Dendritic cell treated with granulocyte-macrophage colony-stimulating factor and Interleukin-4, amounts not matched to agents 40 ng/mL and 50 ng/mL, for 4 days (primary cell): ENCODE data around the gene ADAMTS10.

Experiments used
- H3K27ac Mint-ChIP-seq: one replicate; pipeline ENCODE4 v1.8.0; 2022; ENCODE audit warnings: mild to moderate bottlenecking, mixed read lengths
- H3K27me3 Mint-ChIP-seq: one replicate; pipeline ENCODE4 v1.8.0; 2022; ENCODE audit warnings: mild to moderate bottlenecking, mixed read lengths
- H3K36me3 Mint-ChIP-seq: one replicate; pipeline ENCODE4 v1.8.0; 2022; ENCODE audit warnings: low read depth, mixed read lengths
- H3K4me1 Mint-ChIP-seq: one replicate; pipeline ENCODE4 v1.8.0; 2022; ENCODE audit warnings: low read depth, mixed read lengths
- H3K4me3 Mint-ChIP-seq: one replicate; pipeline ENCODE4 v1.8.0; 2022; ENCODE audit warnings: mild to moderate bottlenecking, moderate library complexity, mixed read lengths
- H3K9me3 Mint-ChIP-seq: one replicate; pipeline ENCODE4 v1.8.0; 2022; ENCODE audit warnings: mixed read lengths
- intact Hi-C: fragments of 100-400 bp; cut with micrococcal nuclease; formaldehyde crosslinking; loops from one replicate; pipeline ENCODE4 v1.15.0; 2022

The ADAMTS10 gene

DNA sequence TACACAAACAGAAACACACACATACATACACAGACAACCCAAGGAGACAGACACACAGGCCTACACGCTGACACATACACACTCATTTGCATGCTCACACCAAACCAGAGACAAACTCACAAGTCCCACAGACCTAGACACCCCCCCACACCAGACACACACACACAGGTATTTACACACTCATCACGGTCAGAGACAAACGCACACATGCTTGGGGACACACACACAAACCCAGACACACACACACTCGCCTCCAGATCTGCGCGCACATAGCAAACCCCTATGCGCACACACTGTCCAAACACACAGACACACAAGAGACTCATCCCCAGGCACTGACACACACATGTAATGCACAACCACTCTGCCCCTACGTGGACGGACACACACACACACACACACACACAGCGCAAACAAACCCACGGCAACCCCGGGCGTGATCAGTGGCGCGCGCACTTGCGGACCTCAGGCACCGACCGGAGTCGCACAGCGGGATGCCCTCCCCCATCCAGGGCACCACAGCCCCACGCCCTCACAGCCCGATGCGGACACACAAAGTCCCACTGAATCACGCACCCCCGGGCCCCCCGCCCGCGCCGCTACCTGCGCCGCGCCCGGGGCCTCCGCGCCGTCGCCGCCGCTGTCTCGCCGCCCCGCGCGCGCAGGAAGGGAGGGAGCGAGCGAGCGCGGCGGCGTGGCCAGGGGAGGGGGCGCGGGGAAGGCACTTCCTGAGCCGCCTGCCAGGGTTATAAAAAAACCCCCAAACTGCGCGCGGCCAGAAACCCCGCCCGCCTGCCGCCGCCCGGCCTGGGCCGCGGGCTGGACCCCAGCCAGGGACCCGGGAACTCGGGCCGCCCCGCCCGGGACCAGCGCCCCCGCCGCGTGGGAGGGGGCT lies at the start of gene ADAMTS10:
TSS of gene ADAMTS10 (minus strand) at position 675 of the 895 bp plus-strand sequence. CDS start 5,005 bp downstream, outside the sequence.
- H3K27me3 Mint-ChIP-seq, result peaks cover 56% of the 10 kb centered on the region
- intact Hi-C loops, result no loop called here
- H3K36me3 Mint-ChIP-seq, result no peaks in the 10 kb centered on the region
- H3K4me1 Mint-ChIP-seq, result peaks cover 29% of the 10 kb centered on the region
- no peaks in the 10 kb centered on the region for H3K9me3 Mint-ChIP-seq
- peak within 1 kb of the TSS; percentile 57 for H3K27ac Mint-ChIP-seq
- peak within 1 kb of the TSS; percentile 67 for H3K4me3 Mint-ChIP-seq

- Mint-ChIP-seq H3K27me3 (peaks cover 38% of the 10 kb centered on the region), H3K4me1 (peaks cover 16% of the 10 kb centered on the region), H3K9me3 (no peaks in the 10 kb centered on the region), H3K4me3 (no peak overlapping the region), H3K36me3 (no peaks in the 10 kb centered on the region), H3K27ac (no peak overlapping the region)
- intact Hi-C loops, result no loop called here
Observed at GRCh38 chr19:8659905-8660304, 49.4 kb upstream of the ADAMTS10 start.

- Mint-ChIP-seq H3K4me3 (no peak overlapping the region), H3K27me3 (peaks cover 31% of the 10 kb centered on the region)
- intact Hi-C loops, result no loop called here
Observed at GRCh38 chr19:8657869-8658268, 47.4 kb upstream of the ADAMTS10 start.

GRCh38 chr19:8655340-8655709 lies 44.8 kb upstream of the ADAMTS10 start:
- intact Hi-C loops, result no loop called here
- H3K36me3 Mint-ChIP-seq, result no peaks in the 10 kb centered on the region
- H3K4me3 Mint-ChIP-seq, result no peak overlapping the region
- H3K27me3 Mint-ChIP-seq, result peaks cover 25% of the 10 kb centered on the region
- H3K9me3 Mint-ChIP-seq, result no peaks in the 10 kb centered on the region
- peaks cover 28% of the 10 kb centered on the region for H3K4me1 Mint-ChIP-seq
- H3K27ac Mint-ChIP-seq, result no peak overlapping the region

More at GRCh38 chr19:8657869-8658268, 47.4 kb upstream of the ADAMTS10 start:
- Mint-ChIP-seq H3K9me3 (no peaks in the 10 kb centered on the region), H3K27ac (peak overlapping the region; percentile 17), H3K4me1 (peaks cover 14% of the 10 kb centered on the region), H3K36me3 (no peaks in the 10 kb centered on the region)

GRCh38 chr19:8654591-8655339 lies 44.2 kb upstream of the ADAMTS10 start:
- peak overlapping the region; percentile 67 for H3K4me3 Mint-ChIP-seq
- H3K4me1 Mint-ChIP-seq, result peaks cover 31% of the 10 kb centered on the region
- no peaks in the 10 kb centered on the region for H3K36me3 Mint-ChIP-seq
- intact Hi-C loops, result loop anchor here (1.0 kb wide), 1 partner anchor 40 kb away; no protein-coding TSS in a partner anchor
- H3K27me3 Mint-ChIP-seq, result peaks cover 25% of the 10 kb centered on the region
- H3K9me3 Mint-ChIP-seq, result no peaks in the 10 kb centered on the region
- no peak overlapping the region for H3K27ac Mint-ChIP-seq

GRCh38 chr19:8648240-8648639 lies 37.7 kb upstream of the ADAMTS10 start:
- no peaks in the 10 kb centered on the region for H3K9me3 Mint-ChIP-seq
- intact Hi-C loops, result loop anchor here (10.0 kb wide), 1 partner anchor 53 kb away; no protein-coding TSS in a partner anchor
- H3K4me1 Mint-ChIP-seq, result peaks cover 74% of the 10 kb centered on the region
- H3K36me3 Mint-ChIP-seq, result no peaks in the 10 kb centered on the region
- H3K4me3 Mint-ChIP-seq, result no peak overlapping the region
- H3K27ac Mint-ChIP-seq, result peak overlapping the region; percentile 79
- no peaks in the 10 kb centered on the region for H3K27me3 Mint-ChIP-seq

DNA sequence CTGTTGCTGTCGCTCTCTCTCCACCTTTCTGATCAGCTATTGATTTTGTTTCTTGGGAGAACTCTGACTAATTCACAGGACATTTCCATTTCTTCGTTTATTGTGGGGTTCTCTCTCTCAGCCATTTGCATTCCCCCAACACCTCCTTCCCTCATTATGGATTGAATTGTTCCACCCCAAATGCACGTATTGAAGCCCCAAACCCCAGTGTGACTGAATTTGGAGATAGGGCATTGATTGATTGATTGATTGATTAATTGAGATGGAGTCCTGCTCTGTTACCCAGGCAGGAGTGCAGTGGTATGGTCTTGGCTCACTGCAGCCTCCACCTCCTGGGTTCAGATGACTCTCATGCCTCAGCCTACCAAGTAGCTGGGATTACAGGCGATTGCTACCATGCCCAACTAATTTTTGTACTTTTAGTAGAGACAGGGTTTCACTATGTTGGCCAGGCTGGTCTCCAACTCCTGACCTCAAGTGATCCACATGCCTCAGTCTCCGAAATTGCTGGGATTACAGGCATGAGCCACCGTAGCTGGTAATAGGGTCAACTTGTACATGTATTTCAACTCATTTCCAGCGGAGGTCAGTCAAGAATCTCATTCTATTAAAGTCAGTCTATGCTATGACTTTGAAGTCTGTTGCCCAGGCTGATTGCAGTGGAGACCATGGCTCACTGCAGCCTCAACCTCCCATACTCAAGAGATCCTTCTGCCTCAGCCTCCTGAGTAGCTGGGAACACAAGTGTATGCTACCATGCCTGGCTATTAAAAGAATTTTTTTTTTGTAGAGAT lies 33.5 kb upstream of the ADAMTS10 start:
- Mint-ChIP-seq H3K27ac (no peak overlapping the region), H3K4me1 (peaks cover 87% of the 10 kb centered on the region), H3K36me3 (no peaks in the 10 kb centered on the region), H3K9me3 (no peaks in the 10 kb centered on the region), H3K4me3 (no peak overlapping the region), H3K27me3 (no peaks in the 10 kb centered on the region)
- intact Hi-C loops, result loop anchor here (2.0 to 10.0 kb wide), 2 partner anchors 29 to 49 kb away; no protein-coding TSS in a partner anchor

- intact Hi-C loops, result loop anchor here (2.0 to 10.0 kb wide), 2 partner anchors 28 to 48 kb away; no protein-coding TSS in a partner anchor
- Mint-ChIP-seq H3K36me3 (no peaks in the 10 kb centered on the region), H3K27ac (peak overlapping the region; percentile 28), H3K4me1 (peaks cover 89% of the 10 kb centered on the region), H3K27me3 (no peaks in the 10 kb centered on the region), H3K4me3 (no peak overlapping the region), H3K9me3 (no peaks in the 10 kb centered on the region)
Observed at GRCh38 chr19:8642561-8642960, 32.0 kb upstream of the ADAMTS10 start.

DNA sequence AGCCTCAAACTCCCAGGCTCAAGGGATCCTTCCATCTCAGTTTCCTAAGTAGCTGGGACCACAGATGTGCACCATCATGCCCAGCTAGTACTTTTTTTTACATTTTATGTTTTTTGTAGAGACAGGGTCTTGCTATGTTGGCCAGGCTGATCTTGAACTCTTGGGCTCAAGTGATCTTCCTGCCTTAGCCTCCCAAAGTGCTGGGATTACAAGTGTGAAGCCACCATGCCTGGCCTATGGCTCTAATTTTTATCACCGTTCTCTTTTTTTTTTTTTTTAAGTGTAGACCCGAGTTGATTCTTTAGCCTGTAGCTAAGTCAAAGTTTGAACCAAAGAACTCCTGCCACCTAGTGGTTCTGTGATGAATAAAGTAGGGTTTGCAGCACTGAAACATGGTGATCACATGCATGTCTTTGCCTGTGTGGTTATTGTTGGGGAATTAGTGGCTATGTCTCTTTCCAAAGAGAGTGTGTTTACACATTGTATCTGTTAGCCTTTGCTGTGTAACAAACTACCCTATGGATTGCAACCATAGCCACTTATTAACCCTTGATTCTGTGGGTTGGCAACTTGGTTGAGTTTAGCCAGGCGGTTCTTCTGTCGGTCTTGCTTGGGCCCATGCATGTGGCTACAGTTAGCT lies 31.5 kb upstream of the ADAMTS10 start:
- Mint-ChIP-seq H3K4me1 (peaks cover 86% of the 10 kb centered on the region), H3K27me3 (no peaks in the 10 kb centered on the region), H3K27ac (no peak overlapping the region), H3K36me3 (no peaks in the 10 kb centered on the region), H3K9me3 (no peaks in the 10 kb centered on the region), H3K4me3 (no peak overlapping the region)
- intact Hi-C loops, result loop anchor here (2.0 to 10.0 kb wide), 2 partner anchors 27 to 47 kb away; no protein-coding TSS in a partner anchor

DNA sequence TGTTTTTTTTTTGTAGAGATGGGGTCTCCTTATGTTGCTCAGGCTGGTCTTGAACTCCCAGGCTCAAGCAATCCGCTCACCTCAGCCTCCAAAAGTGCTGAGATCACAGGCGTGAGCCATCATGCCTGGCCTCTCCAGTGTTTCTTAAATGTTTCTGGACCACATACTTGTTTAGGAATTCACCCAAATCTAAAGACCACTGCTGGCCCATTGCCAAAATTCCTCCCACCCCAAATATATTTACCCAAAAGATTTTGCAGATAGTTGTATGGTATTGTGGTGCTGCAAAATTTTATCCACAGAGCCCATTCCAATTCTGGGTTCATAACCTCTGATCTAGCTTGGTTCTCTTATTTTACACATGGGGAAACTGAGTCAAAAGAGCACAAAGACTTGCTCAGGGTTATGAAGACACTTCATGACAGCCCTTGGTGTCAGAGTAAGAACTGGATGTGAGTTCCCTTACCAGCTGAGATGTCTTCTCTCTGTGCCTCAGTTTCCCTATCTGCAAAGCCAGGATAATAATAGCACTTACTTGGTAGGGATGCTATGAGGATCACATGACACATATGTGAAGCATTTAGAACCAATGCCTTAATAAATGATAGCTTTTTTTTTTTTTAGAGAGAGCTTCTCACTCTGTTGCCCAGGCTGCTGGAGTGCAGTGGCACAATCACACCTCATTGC lies 30.8 kb upstream of the ADAMTS10 start:
- Mint-ChIP-seq H3K27me3 (no peaks in the 10 kb centered on the region), H3K9me3 (no peaks in the 10 kb centered on the region), H3K4me1 (peaks cover 85% of the 10 kb centered on the region), H3K4me3 (no peak overlapping the region), H3K36me3 (no peaks in the 10 kb centered on the region), H3K27ac (no peak overlapping the region)
- intact Hi-C loops, result loop anchor here (10.0 kb wide), 1 partner anchor 47 kb away; no protein-coding TSS in a partner anchor

- peak overlapping the region; percentile 76 for H3K27ac Mint-ChIP-seq
- H3K4me1 Mint-ChIP-seq, result peaks cover 76% of the 10 kb centered on the region
- H3K4me3 Mint-ChIP-seq, result no peak overlapping the region
- intact Hi-C loops, result loop anchor here (10.0 kb wide), 1 partner anchor 46 kb away; no protein-coding TSS in a partner anchor
- H3K27me3 Mint-ChIP-seq, result no peaks in the 10 kb centered on the region
- no peaks in the 10 kb centered on the region for H3K9me3 Mint-ChIP-seq
- no peaks in the 10 kb centered on the region for H3K36me3 Mint-ChIP-seq
Observed at GRCh38 chr19:8640402-8641004, 30.0 kb upstream of the ADAMTS10 start.

DNA sequence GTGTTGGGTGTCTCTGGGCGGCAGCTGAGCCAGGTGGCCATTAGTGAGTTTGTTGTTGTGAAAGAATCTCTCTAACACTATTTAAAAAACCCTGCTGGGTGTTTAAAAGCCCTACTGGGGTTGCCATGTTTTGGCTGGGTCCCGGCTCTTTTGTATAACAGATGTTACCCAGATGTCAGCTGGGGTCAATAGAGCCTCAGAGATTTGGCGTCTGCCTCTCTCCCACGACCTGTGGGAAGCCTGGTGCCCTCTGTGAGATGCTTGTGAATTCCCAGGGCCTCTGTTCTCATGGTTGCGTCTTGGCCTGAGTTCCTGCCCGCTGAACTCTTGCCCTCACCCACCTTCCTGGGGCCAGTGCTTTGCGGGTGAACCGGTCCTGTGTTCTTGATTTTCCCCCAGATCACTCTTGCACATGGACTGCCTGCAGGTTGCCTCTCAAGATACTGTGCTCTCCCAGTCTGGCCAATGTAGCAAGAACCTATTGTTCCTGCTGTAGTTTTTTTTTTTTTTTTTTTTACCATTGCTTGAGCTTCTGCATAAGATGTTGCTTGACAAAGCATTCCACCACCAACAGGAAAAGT lies 29.4 kb upstream of the ADAMTS10 start:
- Mint-ChIP-seq H3K27me3 (no peaks in the 10 kb centered on the region), H3K9me3 (no peaks in the 10 kb centered on the region), H3K4me3 (peak overlapping the region; percentile 44), H3K27ac (peak overlapping the region; percentile 76), H3K36me3 (no peaks in the 10 kb centered on the region), H3K4me1 (peaks cover 70% of the 10 kb centered on the region)
- intact Hi-C loops, result loop anchor here (10.0 kb wide), 1 partner anchor 45 kb away; no protein-coding TSS in a partner anchor
